ENCODE results near the gene KLF16. TPM values are rescaled to one million over a fixed set of nuclear protein-coding genes. Genes with fewer than 3 reads are reported as not detected.

The KLF16 gene
- total RNA-seq, 4 donors from 2014 or later, result 9.0 to 16.2 (median 13.5) TPM

DNA sequence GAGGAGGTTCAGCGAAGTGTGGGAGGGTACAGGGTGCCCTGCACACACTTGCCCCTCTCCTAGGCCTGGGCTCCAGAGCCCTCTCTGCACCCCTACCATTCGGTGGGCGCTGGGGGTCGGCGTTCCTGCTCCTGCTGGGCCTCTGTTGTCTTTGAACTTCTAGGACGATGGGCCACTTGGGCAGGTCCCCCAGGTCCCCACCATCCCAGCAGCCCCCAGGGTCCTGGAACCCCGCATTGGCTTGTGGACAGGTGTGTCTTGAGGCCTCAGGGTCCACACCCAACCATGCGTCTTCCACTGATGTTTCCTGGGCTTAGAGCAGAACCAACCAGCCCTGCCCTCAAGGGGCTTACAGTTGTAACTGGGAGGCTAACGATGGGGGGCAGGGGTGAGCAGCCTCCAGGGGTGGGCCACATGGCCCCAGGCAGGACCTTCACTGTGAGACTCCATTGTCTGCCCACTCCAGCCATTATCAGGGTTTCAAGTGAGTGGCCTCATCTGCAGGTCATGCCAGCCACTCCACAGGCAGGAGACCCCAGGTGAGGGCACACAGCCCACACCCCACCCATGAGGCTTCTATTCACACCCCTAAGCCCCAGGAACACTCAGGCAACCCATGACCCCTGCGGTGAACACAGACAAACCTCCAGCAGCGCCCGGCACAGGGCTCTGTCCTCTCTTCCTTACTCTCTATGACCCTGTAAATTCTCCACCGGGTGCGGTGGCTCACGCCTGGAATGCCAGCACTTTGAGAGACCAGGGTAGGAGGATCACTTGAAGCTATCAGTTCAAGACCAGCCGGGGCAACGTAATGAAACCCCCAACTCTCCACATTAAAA lies 2.0 kb upstream of the KLF16 start:
- WGBS, 2 donors, result 82 to 86% methylated on average over 12 to 17 of the region's 17 CpGs
- no peak for TF ChIP-seq POLR2A (IDR thresholded peaks at IDR 0.05)
- TF ChIP-seq, protein P1, sequence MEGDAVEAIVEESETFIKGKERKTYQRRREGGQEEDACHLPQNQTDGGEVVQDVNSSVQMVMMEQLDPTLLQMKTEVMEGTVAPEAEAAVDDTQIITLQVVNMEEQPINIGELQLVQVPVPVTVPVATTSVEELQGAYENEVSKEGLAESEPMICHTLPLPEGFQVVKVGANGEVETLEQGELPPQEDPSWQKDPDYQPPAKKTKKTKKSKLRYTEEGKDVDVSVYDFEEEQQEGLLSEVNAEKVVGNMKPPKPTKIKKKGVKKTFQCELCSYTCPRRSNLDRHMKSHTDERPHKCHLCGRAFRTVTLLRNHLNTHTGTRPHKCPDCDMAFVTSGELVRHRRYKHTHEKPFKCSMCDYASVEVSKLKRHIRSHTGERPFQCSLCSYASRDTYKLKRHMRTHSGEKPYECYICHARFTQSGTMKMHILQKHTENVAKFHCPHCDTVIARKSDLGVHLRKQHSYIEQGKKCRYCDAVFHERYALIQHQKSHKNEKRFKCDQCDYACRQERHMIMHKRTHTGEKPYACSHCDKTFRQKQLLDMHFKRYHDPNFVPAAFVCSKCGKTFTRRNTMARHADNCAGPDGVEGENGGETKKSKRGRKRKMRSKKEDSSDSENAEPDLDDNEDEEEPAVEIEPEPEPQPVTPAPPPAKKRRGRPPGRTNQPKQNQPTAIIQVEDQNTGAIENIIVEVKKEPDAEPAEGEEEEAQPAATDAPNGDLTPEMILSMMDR (IDR thresholded peaks at IDR 0.05), result no peak
- DNase-seq (ENCODE audit: low spot score in 2 of 2), result peak in 1 of 2 donors; percentile 90
- H3K4me3 ChIP-seq (ENCODE audit: low read depth, poor library complexity, severe bottlenecking), result no peak overlapping the region
- intact Hi-C loops (cut with DNase I; ENCODE audit: low total_unique reads), result no loop called here

DNA sequence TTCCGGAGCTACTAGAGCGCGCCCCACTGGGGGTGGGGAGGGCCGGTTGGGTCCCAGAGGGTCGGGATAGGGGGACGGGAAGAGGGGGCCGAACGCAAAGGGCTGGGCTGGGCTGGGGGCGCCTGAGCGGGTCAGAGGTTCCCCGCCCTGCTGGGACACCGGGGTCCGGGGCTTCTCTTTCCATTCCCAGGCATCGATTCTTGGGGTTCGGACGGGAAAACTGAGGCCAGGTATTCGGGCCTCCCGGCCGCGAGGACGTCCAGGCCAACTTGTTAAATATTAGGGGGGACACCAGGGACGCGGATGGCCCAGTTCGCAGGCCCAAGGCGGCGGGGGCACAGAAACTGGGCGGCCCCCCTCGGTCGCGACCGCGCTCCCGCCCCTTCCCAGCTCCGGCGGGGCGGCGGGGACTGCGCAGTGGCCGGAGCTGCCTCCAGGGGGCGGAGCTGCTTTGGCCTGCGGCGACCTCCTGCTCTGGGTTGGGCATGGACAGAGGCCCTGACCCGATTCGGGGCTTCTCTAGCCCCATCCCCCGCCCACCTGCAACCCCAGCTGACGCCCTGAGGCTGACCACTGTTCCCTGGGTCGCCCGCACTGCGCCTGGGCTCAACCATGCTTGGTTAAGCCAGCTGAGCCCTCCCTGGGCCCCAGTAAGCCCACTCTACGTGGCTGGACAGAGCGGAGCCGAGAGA lies 1.2 kb upstream of the KLF16 start:
- H3K4me3 ChIP-seq (ENCODE audit: low read depth, poor library complexity, severe bottlenecking), result peak overlapping the region; percentile 46
- intact Hi-C loops (cut with DNase I; ENCODE audit: low total_unique reads), result no loop called here
- WGBS, 2 donors, result 3 to 4% methylated on average over 26 to 51 of the region's 52 CpGs
- TF ChIP-seq, protein P1 (IDR thresholded peaks at IDR 0.05), result peak in 1 of 3 donors; percentile 30
- TF ChIP-seq POLR2A (IDR thresholded peaks at IDR 0.05), result no peak
- DNase-seq (ENCODE audit: low spot score in 2 of 2), result peak in 1 of 2 donors; percentile 95

DNA sequence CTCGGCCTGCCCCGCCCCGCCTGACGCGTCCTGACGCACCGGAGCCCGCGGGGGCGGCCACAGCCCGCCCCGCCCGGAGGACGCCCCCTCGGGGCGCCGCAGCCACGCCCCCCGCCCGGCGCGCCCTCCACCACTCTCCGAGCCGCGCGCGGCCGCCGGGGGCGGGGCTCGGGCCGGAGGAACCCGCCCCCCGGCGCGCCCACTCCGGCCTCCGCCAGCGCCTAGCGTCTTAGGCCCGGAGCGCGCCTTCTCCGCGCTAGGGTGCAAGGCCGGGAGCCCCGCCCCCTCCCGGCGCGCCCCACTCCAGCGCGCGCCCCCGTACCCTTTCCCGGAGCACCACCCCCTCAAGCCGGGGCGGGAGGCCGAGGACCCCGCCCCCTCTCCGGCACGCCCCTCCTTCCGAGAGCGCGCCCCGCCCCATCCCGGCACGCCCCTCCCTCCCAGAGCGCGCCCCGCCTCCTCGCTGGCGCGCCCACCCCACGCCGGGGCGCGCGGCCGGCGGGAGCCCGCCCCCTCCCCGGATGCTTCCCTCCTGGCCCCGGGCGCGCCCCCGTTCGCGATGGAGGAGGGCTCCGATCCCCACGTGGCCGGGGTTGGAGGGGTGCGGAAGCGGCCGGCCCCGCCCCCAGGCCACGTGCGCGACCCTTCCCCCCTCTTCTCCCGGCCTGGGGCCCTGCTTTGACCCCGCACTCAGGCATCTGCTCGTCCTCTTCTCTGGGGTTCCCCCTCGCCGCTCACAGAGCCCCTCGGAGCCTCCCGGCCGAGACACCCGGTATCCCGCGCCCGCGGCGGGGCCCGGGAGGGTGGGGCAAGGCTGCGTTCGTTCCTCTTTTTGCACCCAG lies 480 bp upstream of the KLF16 start:
- 0 to 1% methylated on average over 8 to 42 of the region's 115 CpGs for WGBS, 2 donors
- peak; percentile 84 to 97 for DNase-seq (ENCODE audit: low spot score in 2 of 2)
- TF ChIP-seq, protein P1 (IDR thresholded peaks at IDR 0.05), result no peak
- TF ChIP-seq POLR2A (IDR thresholded peaks at IDR 0.05), result no peak
- intact Hi-C loops (cut with DNase I; ENCODE audit: low total_unique reads), result no loop called here
- peak overlapping the region; percentile 46 for H3K4me3 ChIP-seq (ENCODE audit: low read depth, poor library complexity, severe bottlenecking)

DNA sequence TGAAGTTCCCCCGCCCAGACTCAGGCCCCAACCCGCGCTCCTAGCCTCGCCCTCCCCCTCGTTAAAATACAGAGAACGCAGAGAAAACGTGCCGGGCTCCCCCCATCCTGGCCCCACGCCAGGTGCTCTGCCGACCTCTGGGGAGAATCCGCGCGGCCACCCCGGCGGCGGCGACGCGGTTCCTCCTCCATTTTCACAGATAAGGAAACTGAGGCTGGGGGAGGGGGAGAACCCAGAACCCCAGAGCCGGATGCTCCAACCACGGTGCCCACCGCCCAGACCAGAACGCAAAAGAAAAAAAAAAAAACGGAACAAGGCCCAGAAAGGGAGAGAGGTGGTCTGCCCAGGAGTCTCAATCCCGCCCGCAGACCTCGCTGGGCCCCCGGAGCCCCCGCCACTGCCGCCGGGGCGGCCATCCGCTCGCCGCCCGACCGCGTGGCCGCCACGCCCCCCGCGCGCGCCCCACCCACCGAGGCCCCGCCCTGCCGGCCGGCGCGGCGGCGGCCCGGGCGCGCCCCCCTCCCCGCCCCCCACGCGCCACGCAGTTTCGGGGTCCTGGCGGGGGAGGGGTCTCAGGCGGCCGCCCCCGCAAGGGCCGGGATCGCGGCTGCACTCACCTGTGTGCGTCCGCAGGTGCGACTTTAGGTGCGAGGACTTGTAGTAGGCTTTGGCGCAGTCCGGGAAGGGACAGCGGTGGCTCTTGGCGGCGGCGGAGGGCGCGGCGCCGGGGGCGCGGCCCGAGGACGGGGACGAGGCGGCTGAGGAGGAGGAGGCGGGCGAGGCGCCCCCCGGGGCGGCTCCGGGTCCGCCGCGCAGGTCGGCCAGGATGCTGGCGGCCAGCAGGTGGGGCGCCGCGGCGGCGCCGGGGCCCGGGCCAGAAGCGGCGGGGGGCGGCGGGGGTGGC lies 703 bp downstream of the KLF16 start:
- WGBS, 2 donors, result 0 to 1% methylated on average over 42 to 72 of the region's 109 CpGs
- DNase-seq (ENCODE audit: low spot score in 2 of 2), result peak in 1 of 2 donors; percentile 87
- intact Hi-C loops (cut with DNase I; ENCODE audit: low total_unique reads), result no loop called here
- TF ChIP-seq POLR2A (IDR thresholded peaks at IDR 0.05), result no peak
- TF ChIP-seq, protein P1 (IDR thresholded peaks at IDR 0.05), result no peak
- H3K4me3 ChIP-seq (ENCODE audit: low read depth, poor library complexity, severe bottlenecking), result peak overlapping the region; percentile 80

DNA sequence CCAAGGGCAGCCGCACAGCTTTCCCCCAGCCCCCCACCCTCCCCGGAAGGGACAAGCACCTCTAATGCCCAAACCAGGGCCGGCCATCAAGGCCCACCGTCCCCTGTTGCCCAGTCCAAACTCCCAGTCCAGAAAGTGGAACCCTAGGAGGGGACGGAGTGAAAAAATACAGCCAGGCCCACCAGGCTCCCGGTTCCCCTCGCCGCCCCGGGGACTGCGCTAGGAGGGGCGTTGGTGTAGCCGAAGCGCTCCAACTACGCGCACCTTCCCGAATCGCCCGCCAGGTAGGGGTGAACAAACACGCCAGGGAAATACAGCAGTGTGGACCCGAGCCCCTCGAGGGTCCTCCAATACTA lies 1.3 kb downstream of the KLF16 start:
- intact Hi-C loops (cut with DNase I; ENCODE audit: low total_unique reads), result no loop called here
- TF ChIP-seq POLR2A (IDR thresholded peaks at IDR 0.05), result no peak
- TF ChIP-seq, protein P1 (IDR thresholded peaks at IDR 0.05), result no peak
- peak overlapping the region; percentile 80 for H3K4me3 ChIP-seq (ENCODE audit: low read depth, poor library complexity, severe bottlenecking)
- WGBS, 2 donors, result 3 to 10% methylated on average over 16 to 18 of the region's 21 CpGs
- DNase-seq (ENCODE audit: low spot score in 2 of 2), result no peak
